GM18517 (cell line): ENCODE results near the gene CXXC1.
A peak's percentile ranks its signal among the peaks of the same experiment; 100 is the strongest.
"Not testable (repeated sequence)": the region's sequence is repeated elsewhere in the genome, so short reads cannot be mapped to it uniquely, and the experiment has no call there.

Experiments
- ATAC-seq: cut with Tn5 transposase; IDR thresholded peaks from one replicate; pipeline ENCODE4 v1.9.1; 2021; ENCODE audit warnings: mild to moderate bottlenecking, moderate library complexity; ENCODE audit not compliant: unreplicated experiment

Gene CXXC1

DNA sequence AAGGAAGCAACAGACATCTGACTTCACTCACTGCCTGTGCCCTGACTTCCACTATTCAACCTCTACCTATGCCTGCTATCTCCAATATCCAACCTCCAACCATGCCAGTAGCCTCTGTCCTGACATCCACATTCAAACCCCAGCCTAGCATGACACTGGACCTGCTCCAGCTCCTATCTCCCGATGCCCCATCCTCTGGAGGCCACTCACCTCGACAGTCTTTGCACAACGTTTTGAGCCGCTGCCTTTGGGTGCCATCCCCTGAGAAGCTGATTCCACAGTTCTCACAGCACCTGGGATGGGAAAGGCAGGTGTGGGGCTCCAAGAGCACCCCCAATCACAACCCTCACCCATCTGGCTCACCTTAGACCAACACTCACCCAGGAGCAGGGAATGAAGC lies 11.0 kb downstream of the CXXC1 start:
- ATAC-seq: no peak

DNA sequence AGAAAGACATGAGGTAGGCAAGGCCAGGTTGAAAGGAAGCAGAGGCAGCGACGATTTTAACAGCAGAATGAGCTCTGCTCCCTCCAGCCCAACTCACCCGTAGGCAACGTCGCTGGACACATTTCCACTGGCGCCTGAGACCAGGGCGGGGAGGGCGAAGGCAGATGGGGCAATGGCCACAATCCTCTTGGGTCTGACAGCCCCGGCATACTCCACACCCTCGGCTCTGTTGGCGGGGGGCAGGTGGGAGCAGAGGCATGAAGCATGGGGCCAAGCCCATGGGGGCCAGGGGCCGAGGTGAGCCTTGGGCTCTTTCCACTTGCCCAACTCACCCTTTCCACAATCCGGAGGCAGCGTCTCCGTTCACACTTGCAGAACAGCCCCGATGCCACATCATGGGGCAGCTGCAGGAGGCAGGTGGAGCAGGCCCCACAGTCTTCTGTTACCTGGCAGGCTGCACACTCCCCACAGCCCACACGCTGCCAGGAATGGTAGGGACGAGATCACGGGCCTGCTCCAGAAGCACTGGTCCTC lies 11.9 kb downstream of the CXXC1 start:
- ATAC-seq: no peak

DNA sequence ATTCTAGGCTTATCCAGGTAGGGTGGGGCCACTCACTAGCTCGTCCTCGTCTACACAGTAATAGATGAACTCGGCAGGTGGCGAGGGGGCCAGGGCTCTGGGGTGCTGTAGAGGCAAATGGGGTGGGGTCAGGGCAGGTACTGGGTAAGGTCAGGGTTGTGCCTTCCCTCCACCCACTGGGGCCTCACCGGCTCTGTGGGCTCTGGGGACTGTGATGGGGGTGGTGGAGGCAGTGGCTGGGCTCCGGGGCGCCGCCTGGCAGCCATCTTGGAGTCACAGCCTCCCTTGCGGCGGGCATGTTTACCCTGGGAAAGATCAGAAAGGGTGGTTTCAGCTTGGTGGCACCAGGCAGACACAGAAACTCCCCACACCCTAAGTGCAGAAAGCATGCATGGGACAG lies 12.6 kb downstream of the CXXC1 start:
- ATAC-seq: no peak

DNA sequence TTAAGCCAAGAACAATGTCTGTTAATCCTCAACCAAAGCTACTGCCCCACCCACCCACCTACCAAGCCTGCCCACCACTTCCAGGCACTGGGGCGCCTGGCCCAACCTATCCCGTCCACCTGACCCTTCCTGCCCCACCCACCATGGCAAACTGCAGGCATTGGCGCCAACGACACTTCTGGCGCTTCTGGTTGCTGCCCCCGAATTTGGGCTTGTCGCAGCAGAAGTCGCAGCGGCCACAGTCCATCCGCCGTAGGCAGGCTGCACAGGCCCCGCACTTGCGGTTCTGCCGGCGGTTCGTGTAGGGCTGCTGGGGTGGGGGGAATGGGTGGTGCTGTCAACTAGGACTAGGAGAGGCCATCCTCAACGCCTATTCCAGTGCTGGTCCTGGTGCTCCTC lies 13.4 kb downstream of the CXXC1 start:
- no peak for ATAC-seq

DNA sequence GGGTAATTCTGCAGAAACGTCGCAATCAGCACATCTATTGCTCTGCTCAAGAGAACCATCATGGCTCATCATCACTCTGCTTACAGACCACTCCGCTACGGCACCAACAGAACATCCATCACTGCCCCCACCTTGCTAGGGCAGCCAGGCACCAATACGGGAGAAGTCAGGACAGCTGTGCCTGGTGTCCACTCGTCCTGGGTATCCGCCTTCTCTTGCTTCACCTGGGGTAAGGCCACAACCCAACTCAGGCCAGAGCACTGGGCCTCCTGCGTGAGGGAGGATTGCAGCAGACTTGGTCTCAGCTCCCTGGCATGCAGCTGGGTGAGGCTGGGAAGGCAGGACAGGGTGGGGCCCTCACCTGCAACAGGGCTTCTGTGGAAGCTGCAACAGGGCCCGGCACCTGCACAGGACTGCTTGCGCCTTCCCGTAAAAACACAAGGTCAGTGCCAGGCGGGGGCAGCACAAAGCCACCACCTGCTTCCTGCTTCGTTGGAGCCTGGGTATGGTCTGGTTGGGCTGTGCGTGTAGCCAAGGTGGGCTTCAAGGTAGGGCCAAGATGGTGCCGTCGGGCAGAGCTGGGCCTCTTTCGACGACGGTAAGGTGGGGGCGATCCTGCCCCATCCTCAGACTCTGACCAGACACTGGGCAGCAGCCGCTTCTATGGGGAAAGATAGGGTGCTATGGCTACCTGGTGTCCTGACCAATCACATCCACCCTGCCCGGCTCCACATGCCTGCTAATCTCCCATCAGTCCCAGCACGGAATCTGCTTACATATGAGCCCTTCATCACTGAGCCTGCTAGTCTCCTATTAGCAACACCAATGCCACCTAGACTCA lies 14.1 kb downstream of the CXXC1 start:
- ATAC-seq: no peak

DNA sequence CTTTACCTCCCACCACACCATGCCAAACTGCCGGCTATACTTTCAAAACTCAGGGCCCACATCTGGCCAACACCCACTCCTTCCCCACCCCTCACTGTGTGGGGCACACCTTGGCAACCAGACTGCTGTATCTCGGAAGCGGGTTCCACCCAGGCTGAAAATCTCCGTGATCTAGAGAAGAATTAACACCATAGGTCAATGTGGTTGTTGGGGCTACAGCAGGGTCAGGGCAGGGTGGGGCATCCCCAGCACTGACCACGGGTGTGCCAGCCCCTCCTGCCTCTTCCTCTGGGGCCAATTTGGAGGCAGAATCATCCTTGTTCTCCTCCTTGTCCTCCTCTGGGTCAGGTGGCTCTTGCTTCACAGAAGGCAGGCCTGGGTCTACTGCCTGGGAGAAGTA lies 14.9 kb downstream of the CXXC1 start:
- no peak for ATAC-seq

DNA sequence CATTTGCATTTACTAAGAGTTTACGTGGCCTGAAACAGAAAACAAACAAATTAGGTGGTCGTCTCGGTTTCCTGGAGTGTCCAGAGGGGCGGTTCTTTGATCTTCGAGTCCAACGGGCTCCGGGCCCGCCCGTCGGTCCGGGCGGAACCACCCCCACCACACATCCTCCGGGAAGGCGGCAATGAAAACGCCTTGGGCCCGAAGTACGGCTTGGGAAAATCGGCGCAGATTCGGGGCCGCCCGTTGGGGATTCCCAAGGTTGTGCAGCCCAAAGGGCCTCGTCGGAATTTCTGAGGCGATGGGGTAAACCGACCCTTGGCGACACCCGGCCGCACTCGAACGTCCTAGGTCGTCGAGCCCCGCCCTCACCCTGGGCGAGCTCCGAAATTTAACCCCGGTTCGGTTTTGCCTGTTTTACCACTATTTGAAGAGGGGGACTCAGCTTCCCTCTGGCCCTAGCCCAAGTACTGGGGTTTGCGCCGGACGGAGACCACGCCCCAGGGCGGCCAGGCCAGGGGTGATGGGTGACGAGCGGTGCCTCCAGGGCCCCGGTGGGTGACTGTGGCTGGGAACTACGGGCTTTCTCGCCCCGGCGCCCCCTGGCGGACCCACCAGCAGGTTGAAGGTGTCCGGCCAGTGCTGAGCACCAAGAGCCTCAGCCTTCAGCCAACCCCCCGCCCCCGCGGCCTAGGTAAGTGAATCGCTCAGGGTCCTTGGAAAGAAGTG lies 19.3 kb downstream of the CXXC1 start:
- ATAC-seq: peak; percentile 77

DNA sequence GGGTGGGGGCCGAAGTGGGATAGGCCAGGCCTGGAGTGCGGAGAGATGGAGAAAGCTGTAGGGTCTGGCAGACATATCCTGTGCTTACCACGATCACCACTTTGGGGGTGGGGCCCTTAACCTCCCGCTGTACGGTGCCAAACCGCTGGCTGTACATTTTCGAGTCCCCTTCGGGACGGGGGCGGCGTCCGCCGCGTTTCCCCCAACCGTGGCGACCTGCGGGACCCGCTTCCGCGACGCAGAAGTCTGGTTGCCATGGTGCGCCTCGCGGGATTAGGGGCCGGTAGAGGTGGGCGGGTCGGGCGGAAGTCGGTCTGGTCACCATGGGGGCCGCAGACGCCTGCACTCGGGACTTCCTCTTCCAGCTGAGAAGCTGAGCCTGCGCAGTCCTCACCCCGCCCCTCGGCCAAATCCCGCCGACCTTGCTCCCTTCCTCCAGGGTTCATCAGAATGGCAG lies 21.2 kb downstream of the CXXC1 start, which contains the start of gene CFAP53:
Gene CFAP53 (minus strand): TSS at position 248 of the 457 bp plus-strand sequence. CDS start 91 bp downstream, at position 157.
- ATAC-seq: peak; percentile 45

DNA sequence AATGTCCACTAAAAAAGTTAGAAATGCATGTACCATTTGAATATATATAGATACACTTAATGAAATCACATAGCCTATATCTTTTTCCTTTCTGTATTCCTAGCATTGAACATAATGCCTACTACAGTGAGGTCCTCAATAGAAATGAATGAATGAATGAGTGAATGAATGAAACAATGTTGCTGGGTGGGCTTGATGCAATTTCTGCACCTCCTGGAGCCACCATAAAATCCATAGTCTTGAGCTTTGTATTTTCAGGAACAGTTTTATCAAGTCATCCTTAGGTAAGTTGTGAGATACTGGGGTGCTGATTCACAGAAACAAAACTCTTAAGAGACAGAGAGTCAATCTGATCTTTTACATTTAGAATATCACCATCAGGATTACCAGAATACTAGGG lies 24.5 kb downstream of the CXXC1 start:
- no peak for ATAC-seq

DNA sequence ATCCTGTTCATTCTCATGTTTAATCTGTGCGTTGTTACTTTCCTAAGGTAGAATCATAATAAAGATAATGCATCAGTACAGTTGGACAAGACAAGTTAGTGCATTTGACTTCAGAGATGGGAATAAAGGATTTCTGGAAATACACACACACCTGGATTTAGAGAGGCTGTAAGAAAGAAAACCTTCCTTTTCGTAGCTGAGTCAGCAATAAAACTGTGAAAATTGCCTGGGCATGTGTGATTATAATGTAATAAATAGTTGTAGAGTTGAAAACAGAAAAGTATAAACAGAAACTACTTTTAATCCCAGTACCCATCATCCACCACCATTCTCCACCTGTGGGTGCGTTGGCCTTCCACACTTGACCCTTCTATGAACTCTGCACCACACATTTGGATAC lies 36.6 kb downstream of the CXXC1 start:
- no peak for ATAC-seq

DNA sequence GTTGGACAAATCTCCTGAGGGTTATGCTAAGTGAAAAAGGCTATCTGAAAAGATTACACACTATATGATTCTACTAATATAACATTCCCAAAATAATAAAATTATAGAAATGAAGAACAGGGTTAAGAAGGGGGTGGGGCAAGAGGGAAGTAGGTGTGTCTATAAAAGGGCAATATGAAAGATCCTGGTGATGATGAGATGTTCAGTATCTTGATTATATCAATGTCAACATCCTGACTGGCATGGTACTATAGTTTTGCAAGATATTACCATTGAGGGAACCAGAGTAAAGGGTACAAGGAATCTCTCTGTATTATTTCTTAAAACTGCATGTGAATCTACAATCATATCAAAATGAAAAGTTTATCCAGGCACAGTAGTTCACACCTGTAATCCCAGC lies 37.9 kb downstream of the CXXC1 start:
- no peak for ATAC-seq

DNA sequence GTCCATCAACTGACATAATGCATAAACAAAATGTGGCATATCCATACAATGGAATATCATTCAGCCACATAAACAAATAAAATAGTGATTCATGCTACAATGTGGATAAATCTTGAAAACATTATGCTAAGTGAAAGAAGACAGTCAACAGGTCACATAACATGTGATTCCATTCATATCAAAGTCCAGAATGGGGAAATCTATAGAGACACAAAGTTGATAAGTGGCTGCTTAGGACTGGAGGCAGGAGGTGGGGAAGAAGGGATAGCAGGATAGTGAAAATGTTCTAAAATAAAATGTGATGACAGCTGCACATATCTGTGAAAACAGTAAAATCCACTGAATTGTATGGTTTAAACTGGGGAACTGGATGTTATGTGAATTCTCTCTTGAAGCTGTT lies 39.9 kb downstream of the CXXC1 start:
- no peak for ATAC-seq

DNA sequence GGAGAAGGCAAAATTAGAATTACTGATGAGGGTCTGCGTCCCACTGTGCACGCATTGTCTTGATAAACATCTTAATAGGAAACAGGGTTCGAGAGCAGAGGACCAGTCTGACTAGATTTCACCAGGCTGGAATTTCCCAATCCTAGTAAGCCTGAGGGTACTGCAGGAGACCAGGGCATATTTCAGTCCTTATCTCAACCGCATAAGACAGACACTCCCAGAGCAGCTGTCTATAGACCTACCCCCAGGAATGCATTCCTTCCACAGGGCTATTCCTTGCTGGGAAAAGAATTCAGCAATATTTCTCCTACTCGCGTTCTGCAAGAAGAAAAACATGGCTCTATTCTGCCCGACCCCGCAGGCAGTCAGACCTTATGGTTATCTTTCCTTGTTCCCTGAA lies 45.7 kb downstream of the CXXC1 start:
- not testable (repeated sequence) for ATAC-seq

DNA sequence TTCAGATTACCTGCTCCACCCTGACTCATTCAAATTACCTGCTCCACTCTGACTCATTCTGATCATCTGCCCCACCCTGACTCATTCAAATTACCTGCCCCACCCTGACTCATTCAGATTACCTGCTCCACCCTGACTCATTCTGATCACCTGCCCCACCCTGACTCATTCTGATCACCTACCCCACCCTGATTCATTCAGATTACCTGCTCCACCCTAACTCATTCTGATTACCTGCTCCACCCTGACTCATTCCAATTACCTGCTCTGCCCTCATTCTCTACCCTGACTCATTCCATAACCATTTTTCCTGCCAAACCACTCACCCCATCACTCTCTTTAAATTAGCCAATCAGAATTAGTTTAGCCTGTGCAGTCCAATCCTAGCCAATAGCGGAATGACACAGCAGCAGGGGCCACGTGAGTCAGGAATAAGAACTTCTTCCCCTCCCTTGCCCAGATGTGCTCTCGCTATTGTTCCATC lies 47.4 kb downstream of the CXXC1 start:
- ATAC-seq: no peak

DNA sequence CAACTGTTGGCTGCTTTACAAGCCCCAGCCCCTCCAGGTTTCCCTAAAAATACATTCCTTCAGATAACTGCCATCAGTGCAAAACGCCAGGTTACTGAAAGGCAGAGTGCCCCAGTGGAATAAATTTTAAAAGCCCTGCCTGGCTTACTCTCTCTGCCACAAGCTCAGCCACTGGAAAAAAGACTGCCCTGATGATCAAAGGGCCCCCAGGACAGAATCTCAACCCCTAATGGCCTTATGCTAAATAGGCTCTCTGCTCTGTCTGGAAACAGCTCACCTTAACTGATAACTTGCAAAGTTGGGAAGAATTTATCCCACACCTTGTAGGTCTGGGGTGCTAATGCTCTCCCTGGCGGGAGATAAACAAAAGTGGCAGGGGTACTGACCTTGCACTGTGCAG lies 55.1 kb downstream of the CXXC1 start:
- no peak for ATAC-seq
